ENCODE results near the gene LAMA2. TPM values are rescaled to one million over a fixed set of nuclear protein-coding genes. Genes with fewer than 3 reads are reported as not detected.

The LAMA2 gene
- polyA plus RNA-seq, 1 of the 3 experiments (the other 2 are of a cell fraction) = 0.92 TPM

DNA sequence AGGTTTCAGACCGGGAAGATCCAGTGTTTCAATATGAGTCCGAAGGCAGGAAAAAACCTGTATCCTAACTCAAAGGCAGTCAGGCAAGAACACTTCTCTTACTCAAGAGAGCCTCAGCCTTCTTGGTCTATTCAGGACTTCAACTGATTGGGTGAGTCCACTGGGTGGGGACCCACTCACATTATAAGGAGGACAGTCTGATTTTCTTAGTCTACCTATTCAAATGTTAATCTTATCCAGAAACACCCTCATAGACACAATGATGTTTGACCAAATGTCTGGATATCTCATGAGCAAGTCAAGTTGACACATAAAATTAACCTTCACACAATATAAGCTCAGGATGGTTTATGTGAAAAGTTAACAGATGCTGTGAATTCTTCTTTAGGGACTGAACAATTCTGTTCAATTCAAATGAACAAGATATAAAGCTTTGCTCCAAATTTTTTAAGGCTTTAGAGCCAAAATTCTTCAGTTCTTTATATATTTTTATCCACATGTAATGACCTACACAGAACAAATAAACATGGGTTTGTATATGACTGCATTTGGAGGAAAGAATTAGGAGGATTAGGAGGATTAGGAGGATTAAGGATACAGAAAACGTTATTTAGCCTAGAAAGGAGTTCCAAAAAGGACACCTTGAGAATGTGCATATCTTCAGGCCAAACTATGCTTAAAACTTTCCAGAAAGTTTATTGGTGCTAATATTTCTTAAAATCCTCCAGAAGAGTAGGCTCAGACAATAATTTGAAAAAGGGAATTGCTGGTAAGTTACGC, 35.3 kb upstream of the LAMA2 start (continued):
- no peak for TF ChIP-seq ZBTB33 (IDR thresholded peaks at IDR 0.05; ENCODE audit: borderline replicate concordance, low read depth)
- TF ChIP-seq, protein P1, sequence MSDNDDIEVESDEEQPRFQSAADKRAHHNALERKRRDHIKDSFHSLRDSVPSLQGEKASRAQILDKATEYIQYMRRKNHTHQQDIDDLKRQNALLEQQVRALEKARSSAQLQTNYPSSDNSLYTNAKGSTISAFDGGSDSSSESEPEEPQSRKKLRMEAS (IDR thresholded peaks at IDR 0.05; ENCODE audit: low read depth) = no peak
- TF ChIP-seq, protein P2, sequence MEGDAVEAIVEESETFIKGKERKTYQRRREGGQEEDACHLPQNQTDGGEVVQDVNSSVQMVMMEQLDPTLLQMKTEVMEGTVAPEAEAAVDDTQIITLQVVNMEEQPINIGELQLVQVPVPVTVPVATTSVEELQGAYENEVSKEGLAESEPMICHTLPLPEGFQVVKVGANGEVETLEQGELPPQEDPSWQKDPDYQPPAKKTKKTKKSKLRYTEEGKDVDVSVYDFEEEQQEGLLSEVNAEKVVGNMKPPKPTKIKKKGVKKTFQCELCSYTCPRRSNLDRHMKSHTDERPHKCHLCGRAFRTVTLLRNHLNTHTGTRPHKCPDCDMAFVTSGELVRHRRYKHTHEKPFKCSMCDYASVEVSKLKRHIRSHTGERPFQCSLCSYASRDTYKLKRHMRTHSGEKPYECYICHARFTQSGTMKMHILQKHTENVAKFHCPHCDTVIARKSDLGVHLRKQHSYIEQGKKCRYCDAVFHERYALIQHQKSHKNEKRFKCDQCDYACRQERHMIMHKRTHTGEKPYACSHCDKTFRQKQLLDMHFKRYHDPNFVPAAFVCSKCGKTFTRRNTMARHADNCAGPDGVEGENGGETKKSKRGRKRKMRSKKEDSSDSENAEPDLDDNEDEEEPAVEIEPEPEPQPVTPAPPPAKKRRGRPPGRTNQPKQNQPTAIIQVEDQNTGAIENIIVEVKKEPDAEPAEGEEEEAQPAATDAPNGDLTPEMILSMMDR (IDR thresholded peaks at IDR 0.05) = no peak
- no peak for TF ChIP-seq JUND (IDR thresholded peaks at IDR 0.05)
- TF ChIP-seq, protein P3, sequence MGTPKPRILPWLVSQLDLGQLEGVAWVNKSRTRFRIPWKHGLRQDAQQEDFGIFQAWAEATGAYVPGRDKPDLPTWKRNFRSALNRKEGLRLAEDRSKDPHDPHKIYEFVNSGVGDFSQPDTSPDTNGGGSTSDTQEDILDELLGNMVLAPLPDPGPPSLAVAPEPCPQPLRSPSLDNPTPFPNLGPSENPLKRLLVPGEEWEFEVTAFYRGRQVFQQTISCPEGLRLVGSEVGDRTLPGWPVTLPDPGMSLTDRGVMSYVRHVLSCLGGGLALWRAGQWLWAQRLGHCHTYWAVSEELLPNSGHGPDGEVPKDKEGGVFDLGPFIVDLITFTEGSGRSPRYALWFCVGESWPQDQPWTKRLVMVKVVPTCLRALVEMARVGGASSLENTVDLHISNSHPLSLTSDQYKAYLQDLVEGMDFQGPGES (IDR thresholded peaks at IDR 0.05; ENCODE audit: low read depth, low read length) = no peak

DNA sequence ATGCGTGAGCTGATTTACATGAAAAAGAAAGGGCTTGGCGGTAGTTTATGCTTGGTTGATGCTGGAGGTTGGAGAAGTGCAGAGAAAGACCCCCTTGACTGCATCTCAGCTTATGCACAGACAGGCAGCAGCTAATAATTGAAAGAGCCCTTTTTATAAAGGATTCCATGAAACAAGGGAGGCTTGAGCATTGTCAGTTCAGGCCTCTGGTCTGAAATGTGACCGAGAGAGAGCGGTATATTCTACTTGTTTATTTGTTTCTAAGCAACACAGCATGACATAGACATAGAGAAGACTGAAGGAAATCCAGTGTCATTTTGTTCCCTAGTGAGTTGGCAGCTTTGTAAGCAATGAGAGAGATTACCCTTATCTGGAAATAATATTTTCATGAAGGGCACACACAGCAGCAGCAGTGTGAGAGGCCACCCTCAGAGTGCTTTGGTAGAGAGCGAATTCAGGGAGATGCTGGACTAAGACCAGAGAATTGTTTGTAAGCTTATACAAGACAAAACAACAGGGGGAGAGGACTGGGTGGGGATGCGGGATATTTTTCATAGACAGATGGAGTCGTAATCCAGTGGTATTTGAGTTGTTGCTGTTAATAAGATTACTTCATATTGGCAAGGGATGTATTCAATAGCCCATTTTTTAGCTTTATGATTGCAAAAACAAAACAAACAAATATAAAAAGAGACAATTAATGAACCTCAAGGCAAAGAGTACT, 34.6 kb upstream of the LAMA2 start:
- no peaks in the 10 kb centered on the region for H3K9me2 ChIP-seq
- no peaks in the 10 kb centered on the region for H3K9me3 ChIP-seq
- DNase-seq = no peak
- H3K4me2 ChIP-seq = no peak overlapping the region
- CTCF ChIA-PET = interaction anchor here (1.3 kb wide), 1 partner anchor 9 kb away, joined by 3 read pairs; no protein-coding TSS in a partner anchor
- H3K79me2 ChIP-seq (ENCODE audit: insufficient read depth) = no peaks in the 10 kb centered on the region
- no peaks in the 10 kb centered on the region for H4K20me1 ChIP-seq (ENCODE audit: insufficient read depth)
- no peaks in the 10 kb centered on the region for H3K36me3 ChIP-seq (replicated peaks in 1 of 2; ENCODE audit: control insufficient read depth in 1 of 2, insufficient read depth in 2 of 2, low read length in 1 of 2)
- 39% methylated on average over 7 of the region's 7 CpGs for WGBS (ENCODE audit: low lambda C conversion rate)
- H3K27me3 ChIP-seq (ENCODE audit: insufficient read depth) = no peaks in the 10 kb centered on the region
- no peak overlapping the region for H3K27ac ChIP-seq (ENCODE audit: low read depth in 2 of 2, low read length in 1 of 2)
- no peak overlapping the region for H3K9ac ChIP-seq
- no peak overlapping the region for H3K4me3 ChIP-seq (ENCODE audit: low read depth in 2 of 2, low read length in 1 of 2)
- no peak overlapping the region for H2AFZ ChIP-seq (ENCODE audit: low read depth)
- no peaks in the 10 kb centered on the region for H3F3A ChIP-seq (replicated peaks; ENCODE audit: insufficient read depth)
- H3K4me1 ChIP-seq (ENCODE audit: control insufficient read depth in 1 of 2, insufficient read depth in 2 of 2, low read depth in 1 of 2, low read length in 1 of 2) = no peaks in the 10 kb centered on the region
- POLR2A ChIA-PET = no interaction called here
- TF ChIP-seq, protein P3 (IDR thresholded peaks at IDR 0.05; ENCODE audit: low read depth, low read length) = no peak
- TF ChIP-seq, protein P4, sequence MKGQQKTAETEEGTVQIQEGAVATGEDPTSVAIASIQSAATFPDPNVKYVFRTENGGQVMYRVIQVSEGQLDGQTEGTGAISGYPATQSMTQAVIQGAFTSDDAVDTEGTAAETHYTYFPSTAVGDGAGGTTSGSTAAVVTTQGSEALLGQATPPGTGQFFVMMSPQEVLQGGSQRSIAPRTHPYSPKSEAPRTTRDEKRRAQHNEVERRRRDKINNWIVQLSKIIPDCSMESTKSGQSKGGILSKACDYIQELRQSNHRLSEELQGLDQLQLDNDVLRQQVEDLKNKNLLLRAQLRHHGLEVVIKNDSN (IDR thresholded peaks at IDR 0.05; ENCODE audit: borderline replicate concordance, low read depth) = no peak
- TF ChIP-seq RFX5 (IDR thresholded peaks at IDR 0.05; ENCODE audit: low read length) (no peak), PBX3 (IDR thresholded peaks at IDR 0.05) (no peak), FOXM1 (IDR thresholded peaks at IDR 0.05; ENCODE audit: low read depth) (no peak), SIN3A (IDR thresholded peaks at IDR 0.05; ENCODE audit: borderline replicate concordance, low read depth, low read length) (no peak), SMC3 (IDR thresholded peaks at IDR 0.05; ENCODE audit: low read depth, low read length) (no peak), GABPA (IDR thresholded peaks at IDR 0.05; ENCODE audit: low read depth) (no peak), RAD21 (IDR thresholded peaks at IDR 0.05; ENCODE audit: low read length) (no peak), GATA2 (CRISPR knock-in tag; IDR thresholded peaks at IDR 0.05) (no peak)
- TF ChIP-seq, protein P2 (IDR thresholded peaks at IDR 0.05) = no peak
- TF ChIP-seq, protein P5, sequence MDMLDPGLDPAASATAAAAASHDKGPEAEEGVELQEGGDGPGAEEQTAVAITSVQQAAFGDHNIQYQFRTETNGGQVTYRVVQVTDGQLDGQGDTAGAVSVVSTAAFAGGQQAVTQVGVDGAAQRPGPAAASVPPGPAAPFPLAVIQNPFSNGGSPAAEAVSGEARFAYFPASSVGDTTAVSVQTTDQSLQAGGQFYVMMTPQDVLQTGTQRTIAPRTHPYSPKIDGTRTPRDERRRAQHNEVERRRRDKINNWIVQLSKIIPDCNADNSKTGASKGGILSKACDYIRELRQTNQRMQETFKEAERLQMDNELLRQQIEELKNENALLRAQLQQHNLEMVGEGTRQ (IDR thresholded peaks at IDR 0.05; ENCODE audit: borderline replicate concordance, low read depth, low read length) = no peak

Measured in SK-N-SH (cell line).